Stimulated activated naive CD8-positive, alpha-beta T cell treated with anti-CD3 and anti-CD28 coated beads, Interleukin-15, amount 100 ng/mL, for 72 hours (primary cell): ENCODE data around the gene SLC17A7.

Experiments
- ATAC-seq: fragments of 150-1000 bp; cut with Tn5 transposase; 2 replicates; pipeline ENCODE4 v1.10.0; 2021; ENCODE audit warnings: mild to moderate bottlenecking, moderate library complexity
- DNase-seq, 2 donors: peaks; one replicate each; pipeline ENCODE4 v3.0.0; 2021 to 2022
- H3K27ac Mint-ChIP-seq, 2 donors: one replicate each; pipeline ENCODE4 v1.8.0; 2022; ENCODE audit warnings: mild to moderate bottlenecking in 2 of 2, mixed read lengths in 2 of 2, moderate library complexity in 2 of 2
- H3K27me3 Mint-ChIP-seq: one replicate; pipeline ENCODE4 v1.8.0; 2022; ENCODE audit warnings: mixed read lengths
- H3K4me1 Mint-ChIP-seq: one replicate; pipeline ENCODE4 v1.8.0; 2022; ENCODE audit warnings: mild to moderate bottlenecking, mixed read lengths
- H3K4me3 Mint-ChIP-seq, 2 donors: one replicate each; pipeline ENCODE4 v1.8.0; 2022; ENCODE audit warnings: mild to moderate bottlenecking in 2 of 2, mixed read lengths in 2 of 2, moderate library complexity in 1 of 2
- H3K9me3 Mint-ChIP-seq, 2 donors: one replicate each; pipeline ENCODE4 v1.8.0; 2022; ENCODE audit warnings: mixed read lengths in 2 of 2

The SLC17A7 gene

DNA sequence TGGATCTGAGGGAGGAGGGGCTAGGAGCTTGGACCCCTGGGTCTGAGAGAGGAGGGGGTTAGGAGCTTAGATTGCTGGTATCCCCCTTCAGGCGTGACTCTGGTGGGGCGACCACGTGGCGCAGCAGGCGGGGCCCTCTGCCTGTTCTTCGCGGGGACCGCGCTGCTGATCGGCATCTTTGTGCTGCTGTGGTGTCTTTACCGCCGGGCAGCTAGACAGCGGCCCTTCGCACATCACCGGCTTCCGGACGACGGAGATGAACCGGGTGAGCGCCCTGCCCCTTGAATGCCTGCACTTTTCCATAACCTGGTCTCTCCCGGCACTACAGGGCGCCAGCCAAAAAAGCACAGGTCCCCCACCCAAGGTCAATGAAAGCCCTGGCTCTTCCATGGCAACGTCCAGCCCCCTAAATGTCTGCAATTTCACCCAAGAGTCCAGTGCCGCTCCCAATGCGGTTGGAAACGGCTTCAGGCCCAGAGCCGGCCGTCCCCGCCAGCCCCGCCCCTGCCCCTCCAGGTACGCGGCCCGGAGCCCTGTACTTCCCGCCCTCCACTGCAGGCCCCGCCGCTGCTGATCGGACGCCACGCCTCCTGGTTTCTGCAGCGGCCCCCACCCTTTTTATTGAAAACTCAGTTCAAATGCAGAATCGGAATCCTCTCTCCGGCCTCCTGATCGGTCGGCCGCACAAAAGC, 13.3 kb downstream of the SLC17A7 start:
- H3K27me3 Mint-ChIP-seq, result peaks cover 100% of the 10 kb centered on the region
- no peaks in the 10 kb centered on the region for H3K9me3 Mint-ChIP-seq
- ATAC-seq (peak; percentile 60), DNase-seq (no peak)
- H3K4me1 Mint-ChIP-seq, result peaks cover 82% of the 10 kb centered on the region
- peak overlapping the region; percentile 36 to 65 for H3K4me3 Mint-ChIP-seq
- no peak overlapping the region for H3K27ac Mint-ChIP-seq

DNA sequence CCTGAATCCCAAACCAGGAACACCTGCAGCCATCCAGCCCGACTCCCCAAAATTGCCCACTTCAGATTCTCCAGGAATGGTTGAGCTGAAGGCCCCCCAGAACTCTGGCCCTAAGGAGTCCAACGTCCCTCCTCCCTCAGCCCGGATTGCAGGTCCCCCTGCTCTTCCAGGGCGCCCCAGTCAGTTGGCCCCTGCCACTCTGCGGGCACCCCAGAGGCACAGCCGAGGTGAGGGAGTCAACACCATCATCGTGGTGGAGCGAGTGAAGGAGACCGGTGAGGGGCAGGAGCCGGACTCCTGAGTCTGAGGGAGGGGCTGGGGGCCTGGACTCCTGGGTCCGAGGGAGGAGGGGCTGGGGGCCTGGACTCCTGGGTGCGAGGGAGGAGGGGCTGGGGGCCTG, 14.0 kb downstream of the SLC17A7 start:
- Mint-ChIP-seq H3K4me1 (peaks cover 82% of the 10 kb centered on the region), H3K27ac (no peak overlapping the region), H3K9me3 (no peaks in the 10 kb centered on the region), H3K4me3 (peak overlapping the region in 1 of 2 donors; percentile 32), H3K27me3 (peaks cover 100% of the 10 kb centered on the region)
- DNase-seq (no peak), ATAC-seq (no peak)

DNA sequence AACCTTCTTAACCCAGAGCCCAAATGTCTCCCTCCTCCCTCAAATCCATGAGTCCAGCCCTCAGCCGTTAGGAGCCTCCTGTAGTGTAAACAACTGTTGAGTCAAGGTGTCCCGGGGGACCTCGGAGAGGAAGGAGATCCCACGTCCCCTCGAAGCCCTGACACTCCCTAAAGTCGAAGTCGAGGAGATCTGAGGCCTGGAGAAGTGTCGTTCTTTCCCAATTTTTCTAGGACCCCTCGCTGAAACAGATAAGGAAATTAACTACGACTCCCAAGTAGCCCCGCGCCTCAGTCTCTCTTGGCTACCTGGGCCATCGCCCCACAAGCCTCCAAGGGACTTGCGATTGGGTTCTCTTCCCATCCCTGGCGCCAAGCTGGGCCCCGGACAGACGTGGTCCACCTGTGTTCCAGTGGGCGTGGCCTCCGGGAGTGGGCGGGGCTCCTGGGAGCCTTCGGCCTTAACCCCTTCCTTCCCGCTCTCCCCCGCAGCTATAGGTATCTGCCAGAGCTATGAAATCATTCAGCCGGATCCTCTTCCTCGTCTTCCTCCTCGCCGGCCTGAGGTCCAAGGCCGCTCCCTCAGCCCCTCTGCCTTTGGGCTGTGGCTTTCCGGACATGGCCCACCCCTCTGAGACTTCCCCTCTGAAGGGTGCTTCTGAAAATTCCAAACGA, 15.3 kb downstream of the SLC17A7 start:
- Mint-ChIP-seq H3K27me3 (peaks cover 100% of the 10 kb centered on the region), H3K27ac (no peak overlapping the region), H3K4me1 (peaks cover 89% of the 10 kb centered on the region), H3K9me3 (no peaks in the 10 kb centered on the region), H3K4me3 (no peak overlapping the region)
- DNase-seq, result peak in 1 of 2 donors; percentile 43
- ATAC-seq, result no peak

DNA sequence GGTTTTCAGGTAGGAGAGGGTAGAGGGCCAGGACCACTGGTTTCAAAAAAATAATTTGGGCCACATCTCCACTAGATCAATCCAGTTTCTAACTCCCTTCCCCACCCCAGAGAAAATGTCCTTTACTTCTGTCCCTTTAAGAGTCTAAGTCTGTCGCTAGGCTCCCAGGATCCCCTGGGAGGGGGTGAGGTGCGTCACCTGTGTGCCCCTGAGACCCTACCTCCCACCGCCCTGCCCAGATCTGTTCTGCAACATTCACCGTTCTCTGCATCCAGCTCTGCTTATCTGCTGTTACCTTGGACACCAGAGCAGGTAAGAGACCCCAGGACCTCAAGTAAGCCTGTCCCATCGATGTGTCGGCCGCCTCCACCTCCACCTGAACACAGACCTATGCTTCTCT, 16.1 kb downstream of the SLC17A7 start, which contains the start of gene GFY:
GFY (plus strand) TSS at position 211 of the 400 bp plus-strand sequence. CDS start 1,043 bp downstream, outside the sequence.
- Mint-ChIP-seq H3K4me1 (peaks cover 86% of the 10 kb centered on the region), H3K27ac (no peak within 1 kb of the TSS), H3K4me3 (no peak within 1 kb of the TSS), H3K27me3 (peaks cover 100% of the 10 kb centered on the region), H3K9me3 (no peaks in the 10 kb centered on the region)
- ATAC-seq (no peak), DNase-seq (no peak)

DNA sequence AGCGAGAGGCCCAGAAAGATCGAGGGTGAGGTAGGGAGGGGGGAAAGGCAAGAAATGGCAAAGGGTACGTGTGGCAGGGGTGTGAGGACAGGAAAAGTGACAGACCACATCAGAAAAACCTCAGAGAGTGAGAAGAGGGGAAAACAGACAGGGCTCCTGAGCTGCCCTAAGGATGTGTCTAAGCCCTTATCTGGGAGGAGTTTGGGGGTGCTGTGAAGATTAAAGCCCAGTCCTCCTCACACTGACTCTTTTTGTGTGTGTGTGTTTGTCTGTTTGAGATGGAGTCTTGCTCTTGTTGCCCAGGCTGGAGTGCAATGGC, 17.4 kb downstream of the SLC17A7 start:
- Mint-ChIP-seq H3K4me1 (peaks cover 80% of the 10 kb centered on the region), H3K27ac (peak overlapping the region in 1 of 2 donors; percentile 1), H3K9me3 (no peaks in the 10 kb centered on the region), H3K4me3 (peak overlapping the region; percentile 46 to 59), H3K27me3 (peaks cover 100% of the 10 kb centered on the region)
- DNase-seq, result no peak
- ATAC-seq, result peak; percentile 57

DNA sequence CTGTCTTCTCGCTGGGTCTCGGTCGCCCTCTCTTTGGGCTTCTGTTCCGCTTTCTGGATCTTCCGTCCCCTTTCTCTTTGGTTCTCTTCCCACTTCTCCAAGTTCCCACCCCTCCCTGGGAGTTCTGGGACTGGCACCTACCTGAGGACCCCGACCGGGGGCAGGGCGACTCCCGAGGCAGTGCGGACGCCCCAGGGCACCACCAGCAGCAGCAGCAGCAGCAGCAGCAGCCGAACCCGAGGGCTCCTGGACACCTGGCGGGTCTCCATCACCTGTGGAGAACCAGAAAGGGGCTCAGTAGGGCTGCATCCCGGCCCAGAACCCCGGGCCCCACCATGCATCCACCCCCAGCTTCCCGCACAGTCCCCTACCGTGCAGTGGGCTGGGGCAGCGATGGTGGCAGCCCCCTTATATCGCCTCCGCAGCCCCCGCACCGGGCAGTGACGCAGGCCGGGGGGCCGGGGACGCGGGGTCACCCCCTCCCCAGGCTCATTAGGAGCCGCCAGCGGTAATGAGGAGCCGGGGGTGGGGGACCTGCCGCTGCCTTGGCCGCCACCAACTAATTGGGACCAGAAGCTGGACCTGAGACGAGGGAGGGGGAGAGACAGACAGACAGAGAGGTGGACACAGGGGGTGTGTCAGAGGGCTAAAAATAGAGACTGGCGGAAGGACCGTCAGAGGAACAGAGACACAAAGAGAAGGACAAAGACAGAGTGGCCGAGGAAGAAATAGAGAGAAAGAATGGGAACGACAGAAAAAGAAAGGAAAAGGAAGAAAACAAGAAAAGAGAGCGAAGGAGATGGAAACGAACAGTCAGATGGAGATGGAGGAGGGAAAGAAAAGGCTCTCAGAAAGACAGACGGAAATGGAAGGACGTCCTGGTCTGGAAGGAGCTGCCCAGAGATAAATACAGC, 18.0 kb downstream of the SLC17A7 start, which contains the start of gene PTH2:
PTH2 (minus strand) TSS at position 371 of the 914 bp plus-strand sequence; CDS start at position 269, 102 bp downstream.
- peaks cover 74% of the 10 kb centered on the region for H3K4me1 Mint-ChIP-seq
- DNase-seq, result no peak
- H3K9me3 Mint-ChIP-seq, result no peaks in the 10 kb centered on the region
- H3K27ac Mint-ChIP-seq, result peak within 1 kb of the TSS in 1 of 2 donors; percentile 5
- peaks cover 100% of the 10 kb centered on the region for H3K27me3 Mint-ChIP-seq
- peak within 1 kb of the TSS; percentile 74 to 89 for H3K4me3 Mint-ChIP-seq
- peak; percentile 2 for ATAC-seq

DNA sequence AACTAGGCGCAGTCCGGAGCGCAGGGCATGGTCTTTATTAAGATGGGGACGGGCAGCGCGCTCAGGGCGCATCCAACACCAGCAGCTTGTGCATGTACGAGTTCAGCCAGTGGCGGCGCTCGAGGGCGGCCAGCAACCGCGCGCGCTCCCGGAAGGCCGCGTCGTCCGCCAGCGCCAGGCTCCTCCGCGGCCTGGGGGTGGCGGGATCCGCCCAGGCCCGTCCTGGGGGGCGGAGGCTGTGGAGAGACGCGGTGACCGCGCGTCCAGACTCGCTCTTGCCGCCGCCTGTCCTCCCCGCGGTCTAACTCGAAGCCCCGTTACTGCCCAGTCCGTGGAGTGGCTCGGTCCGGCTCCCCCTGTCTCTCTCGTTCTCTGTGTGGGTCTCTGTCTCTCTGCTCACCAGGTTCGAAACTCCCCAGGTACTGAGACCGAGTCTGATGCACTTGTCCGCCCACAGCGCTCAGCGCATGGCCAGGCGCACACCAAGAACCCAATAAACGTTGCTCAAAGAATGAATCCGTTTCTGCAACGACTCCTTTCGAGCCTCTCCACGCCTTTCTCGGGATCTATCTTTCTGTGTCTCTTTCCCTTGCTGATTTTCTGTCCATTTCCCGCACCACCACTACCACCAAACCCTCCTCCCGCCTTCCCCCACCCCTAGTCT, 18.8 kb downstream of the SLC17A7 start:
- DNase-seq (peak; percentile 55 to 60), ATAC-seq (peak; percentile 68)
- no peaks in the 10 kb centered on the region for H3K9me3 Mint-ChIP-seq
- peaks cover 66% of the 10 kb centered on the region for H3K4me1 Mint-ChIP-seq
- H3K27ac Mint-ChIP-seq, result peak overlapping the region in 1 of 2 donors; percentile 5
- H3K4me3 Mint-ChIP-seq, result peak overlapping the region; percentile 74 to 89
- peaks cover 100% of the 10 kb centered on the region for H3K27me3 Mint-ChIP-seq

DNA sequence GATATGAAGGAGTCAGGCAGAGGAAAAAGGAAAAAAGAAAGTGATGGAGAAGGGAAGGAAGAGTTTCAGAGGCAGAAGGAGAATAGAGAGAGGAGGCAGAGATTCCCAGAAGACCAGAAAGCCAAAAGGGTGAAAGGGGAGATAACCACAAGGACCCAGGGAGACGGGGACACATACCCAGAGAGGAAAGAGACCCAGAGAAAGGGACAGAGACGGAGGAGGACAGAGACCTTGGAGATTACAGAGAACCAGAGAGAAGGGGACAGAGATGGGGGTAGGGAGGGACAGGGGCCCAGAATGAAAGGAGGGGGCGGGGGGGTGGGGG, 19.5 kb downstream of the SLC17A7 start:
- H3K27me3 Mint-ChIP-seq, result peaks cover 100% of the 10 kb centered on the region
- DNase-seq (no peak), ATAC-seq (no peak)
- peaks cover 59% of the 10 kb centered on the region for H3K4me1 Mint-ChIP-seq
- peak overlapping the region; percentile 66 to 69 for H3K4me3 Mint-ChIP-seq
- no peak overlapping the region for H3K27ac Mint-ChIP-seq
- no peaks in the 10 kb centered on the region for H3K9me3 Mint-ChIP-seq

DNA sequence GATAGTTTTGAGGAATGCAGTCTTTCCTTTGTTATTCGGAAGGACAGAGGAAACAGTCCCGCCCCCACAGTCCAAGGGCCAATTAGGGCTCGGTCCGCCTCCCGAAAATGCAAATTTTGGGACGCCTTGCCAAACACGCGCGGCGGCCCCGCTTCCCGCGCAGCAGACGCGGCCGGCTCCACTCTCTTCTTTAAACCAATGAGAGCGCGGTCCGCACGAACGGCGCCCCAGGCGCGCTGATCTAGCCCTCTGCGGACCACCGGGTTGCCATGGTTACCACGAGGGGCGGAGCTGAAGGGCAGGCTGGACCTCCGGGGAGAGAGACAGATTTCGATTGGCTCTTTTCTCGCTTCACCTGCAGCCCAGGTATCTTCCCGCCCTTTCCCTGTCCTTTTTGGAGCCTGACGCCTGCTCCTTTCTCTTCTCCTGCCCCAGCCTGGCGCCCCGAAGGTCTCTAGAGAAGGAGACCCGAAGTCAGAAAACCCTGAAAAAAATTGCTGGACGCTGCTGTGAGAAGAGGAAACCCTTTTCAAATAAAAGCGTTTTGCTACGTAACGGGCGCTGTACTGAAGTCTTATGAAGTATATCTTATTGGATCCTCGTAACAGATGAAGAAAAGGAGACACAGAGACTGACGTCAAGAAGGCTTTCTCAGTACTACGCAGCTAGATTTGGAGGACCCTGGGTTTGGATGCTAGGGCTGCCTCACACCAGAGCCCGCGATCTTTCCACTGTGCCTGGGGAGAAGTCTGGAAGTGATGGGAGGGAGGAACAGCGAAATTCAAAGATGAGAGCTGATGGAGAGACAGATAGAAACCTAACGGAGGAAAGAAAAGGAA, 20.1 kb downstream of the SLC17A7 start:
- Mint-ChIP-seq H3K27ac (no peak overlapping the region), H3K27me3 (peaks cover 97% of the 10 kb centered on the region), H3K9me3 (no peaks in the 10 kb centered on the region), H3K4me3 (peak overlapping the region; percentile 66 to 69), H3K4me1 (peaks cover 53% of the 10 kb centered on the region)
- peak in 1 of 2 donors; percentile 41 for DNase-seq
- ATAC-seq, result peak; percentile 17

DNA sequence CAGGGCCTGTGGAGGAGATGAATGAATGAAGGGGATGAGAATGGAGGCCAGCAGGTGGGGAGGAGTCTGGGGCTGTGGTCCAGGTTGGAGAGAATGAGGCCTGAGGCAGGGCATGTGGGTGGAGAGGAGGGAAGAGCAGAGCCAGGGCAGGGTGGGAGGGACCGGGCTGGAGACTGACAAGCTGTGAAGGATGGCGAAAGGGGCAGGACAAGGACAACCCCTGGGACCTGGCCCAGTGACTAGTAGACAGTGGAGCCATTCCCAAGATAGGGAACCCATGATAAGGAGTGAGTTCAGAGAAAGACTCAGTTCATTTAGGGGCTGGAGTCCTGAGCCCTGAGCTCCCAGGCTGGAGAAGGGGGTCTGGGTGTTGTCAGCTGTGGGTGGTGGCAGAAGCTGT, 21.1 kb downstream of the SLC17A7 start:
- no peak overlapping the region for H3K4me3 Mint-ChIP-seq
- peaks cover 43% of the 10 kb centered on the region for H3K4me1 Mint-ChIP-seq
- H3K27ac Mint-ChIP-seq, result no peak overlapping the region
- no peaks in the 10 kb centered on the region for H3K9me3 Mint-ChIP-seq
- DNase-seq (no peak), ATAC-seq (no peak)
- H3K27me3 Mint-ChIP-seq, result peaks cover 87% of the 10 kb centered on the region

DNA sequence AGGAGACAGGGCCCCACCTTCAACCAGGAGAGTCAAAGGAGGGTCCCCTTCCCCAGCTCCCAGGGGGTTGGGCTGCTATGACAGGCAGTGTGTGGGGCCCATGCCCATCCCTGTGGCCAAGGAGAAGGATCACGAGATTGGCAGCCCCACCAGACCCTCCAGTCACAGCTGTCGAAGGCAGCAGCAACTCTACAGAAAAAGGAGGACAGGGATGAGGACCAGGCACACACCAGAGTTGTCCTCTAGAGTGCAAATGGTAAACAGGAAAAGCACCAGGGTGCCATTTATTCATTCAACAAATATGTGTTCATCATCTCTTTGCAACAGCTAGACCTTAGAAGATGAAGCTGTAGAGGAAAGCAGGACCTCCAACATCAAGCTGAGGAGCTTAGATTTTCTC, 22.2 kb downstream of the SLC17A7 start:
- no peak overlapping the region for H3K27ac Mint-ChIP-seq
- peaks cover 76% of the 10 kb centered on the region for H3K27me3 Mint-ChIP-seq
- ATAC-seq, result no peak
- no peaks in the 10 kb centered on the region for H3K9me3 Mint-ChIP-seq
- peaks cover 36% of the 10 kb centered on the region for H3K4me1 Mint-ChIP-seq
- no peak for DNase-seq
- H3K4me3 Mint-ChIP-seq, result no peak overlapping the region

DNA sequence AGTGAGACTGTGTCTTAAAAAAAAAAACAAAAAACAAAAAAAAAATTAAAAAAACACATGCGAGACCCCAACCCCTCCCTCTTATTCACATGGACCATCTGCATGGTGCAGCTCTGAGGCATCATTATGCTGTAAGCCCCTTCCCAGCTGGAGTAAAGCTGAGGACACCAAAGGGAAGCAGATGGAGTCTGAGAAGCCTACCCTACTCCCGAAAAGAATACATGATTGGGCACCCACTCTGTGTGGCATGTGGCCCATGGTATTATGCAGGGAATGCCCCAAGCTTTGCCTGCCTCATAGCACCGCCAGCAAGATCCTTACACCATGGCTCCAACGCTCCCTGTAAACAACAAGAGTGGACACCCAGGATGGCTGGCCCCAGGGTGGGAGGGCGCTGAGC, 22.8 kb downstream of the SLC17A7 start:
- no peak for DNase-seq
- H3K4me1 Mint-ChIP-seq, result peaks cover 29% of the 10 kb centered on the region
- no peak for ATAC-seq
- H3K9me3 Mint-ChIP-seq, result no peaks in the 10 kb centered on the region
- H3K4me3 Mint-ChIP-seq, result no peak overlapping the region
- H3K27me3 Mint-ChIP-seq, result peaks cover 70% of the 10 kb centered on the region
- H3K27ac Mint-ChIP-seq, result no peak overlapping the region

DNA sequence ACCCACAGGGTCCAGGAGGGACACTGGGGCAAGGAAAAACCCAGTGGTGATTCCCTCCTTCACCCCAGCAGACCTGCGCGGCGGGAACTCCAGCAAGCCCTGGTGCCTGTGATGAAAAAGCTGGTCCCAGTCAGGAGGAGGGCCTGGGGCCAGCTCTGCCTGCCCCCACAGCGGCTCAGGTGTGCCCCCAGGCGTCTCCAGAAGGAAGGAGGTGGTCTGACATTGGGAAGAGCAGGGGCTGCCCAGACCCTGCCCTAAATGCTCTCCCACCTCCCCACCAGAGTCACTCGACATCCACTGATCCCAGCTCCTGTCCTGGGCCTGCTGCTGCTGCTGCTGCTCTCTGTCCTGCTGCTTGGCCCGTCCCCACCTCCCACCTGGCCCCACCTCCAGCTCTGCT, 24.2 kb downstream of the SLC17A7 start:
- Mint-ChIP-seq H3K9me3 (no peaks in the 10 kb centered on the region), H3K4me3 (no peak overlapping the region), H3K27me3 (peaks cover 55% of the 10 kb centered on the region), H3K4me1 (peaks cover 18% of the 10 kb centered on the region), H3K27ac (no peak overlapping the region)
- no peak for ATAC-seq
- no peak for DNase-seq

DNA sequence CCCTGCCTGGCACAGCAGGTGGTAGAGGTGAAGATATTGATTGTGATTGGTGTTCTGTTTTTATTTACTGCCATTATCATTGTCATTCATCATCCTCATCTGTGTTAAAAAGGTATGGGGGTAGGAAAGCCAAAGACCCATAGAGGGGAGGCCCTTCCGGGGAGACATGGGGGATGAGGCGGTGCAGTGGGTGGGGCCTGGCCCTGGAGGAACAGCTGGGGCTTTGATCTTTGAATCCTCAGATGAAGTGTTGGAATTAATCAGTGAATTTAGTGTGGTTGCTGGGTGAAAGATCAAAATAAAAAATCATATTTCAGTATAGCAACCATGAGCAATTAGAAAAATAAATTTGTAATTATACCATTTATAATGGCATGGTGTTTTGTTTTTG, 25.5 kb downstream of the SLC17A7 start:
- H3K27me3 Mint-ChIP-seq, result peaks cover 43% of the 10 kb centered on the region
- H3K4me3 Mint-ChIP-seq, result no peak overlapping the region
- H3K4me1 Mint-ChIP-seq, result peaks cover 18% of the 10 kb centered on the region
- ATAC-seq (no peak), DNase-seq (no peak)
- no peak overlapping the region for H3K27ac Mint-ChIP-seq
- H3K9me3 Mint-ChIP-seq, result no peaks in the 10 kb centered on the region
